Measurements from ENCODE around the gene CCDC171.

DNA sequence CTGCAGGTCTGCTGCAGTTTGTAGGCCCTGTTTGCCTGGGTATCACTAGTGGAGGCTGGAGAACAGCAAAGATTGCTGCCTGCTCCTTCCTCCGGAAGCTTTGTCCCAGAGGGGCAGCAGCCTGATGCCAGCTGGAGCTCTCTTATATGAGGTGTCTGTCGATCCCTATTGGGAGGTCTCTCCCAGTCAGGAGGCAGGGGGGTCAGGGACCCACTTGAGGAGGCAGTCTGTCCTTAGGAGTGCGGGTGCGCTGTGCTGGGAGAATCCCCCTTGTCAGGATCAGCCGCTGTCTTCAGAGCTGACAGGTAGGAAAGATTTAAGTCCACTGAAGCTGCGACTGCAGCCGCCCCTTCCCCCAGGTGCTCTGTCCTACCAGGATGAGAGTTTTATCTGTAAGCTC lies 64.9 kb downstream of the CCDC171 start:
- TF ChIP-seq, protein P1, sequence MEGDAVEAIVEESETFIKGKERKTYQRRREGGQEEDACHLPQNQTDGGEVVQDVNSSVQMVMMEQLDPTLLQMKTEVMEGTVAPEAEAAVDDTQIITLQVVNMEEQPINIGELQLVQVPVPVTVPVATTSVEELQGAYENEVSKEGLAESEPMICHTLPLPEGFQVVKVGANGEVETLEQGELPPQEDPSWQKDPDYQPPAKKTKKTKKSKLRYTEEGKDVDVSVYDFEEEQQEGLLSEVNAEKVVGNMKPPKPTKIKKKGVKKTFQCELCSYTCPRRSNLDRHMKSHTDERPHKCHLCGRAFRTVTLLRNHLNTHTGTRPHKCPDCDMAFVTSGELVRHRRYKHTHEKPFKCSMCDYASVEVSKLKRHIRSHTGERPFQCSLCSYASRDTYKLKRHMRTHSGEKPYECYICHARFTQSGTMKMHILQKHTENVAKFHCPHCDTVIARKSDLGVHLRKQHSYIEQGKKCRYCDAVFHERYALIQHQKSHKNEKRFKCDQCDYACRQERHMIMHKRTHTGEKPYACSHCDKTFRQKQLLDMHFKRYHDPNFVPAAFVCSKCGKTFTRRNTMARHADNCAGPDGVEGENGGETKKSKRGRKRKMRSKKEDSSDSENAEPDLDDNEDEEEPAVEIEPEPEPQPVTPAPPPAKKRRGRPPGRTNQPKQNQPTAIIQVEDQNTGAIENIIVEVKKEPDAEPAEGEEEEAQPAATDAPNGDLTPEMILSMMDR (conservative IDR thresholded peaks at IDR 0.05; ENCODE audit: low read depth in 2 of 2) = no peak
- TF ChIP-seq EZH2 (IDR thresholded peaks at IDR 0.05; ENCODE audit: low read depth, unreplicated experiment) (no peak), ZNF331 (CRISPR knock-in tag; IDR thresholded peaks at IDR 0.05; ENCODE audit: low read depth) (no peak), EZH2phosphoT487 (IDR thresholded peaks at IDR 0.05; ENCODE audit: unreplicated experiment) (no peak), NANOG (IDR thresholded peaks at IDR 0.05; ENCODE audit: borderline replicate concordance) (no peak), CREB1 (CRISPR knock-in tag; IDR thresholded peaks at IDR 0.05; ENCODE audit: low read depth) (no peak), POLR2AphosphoS5 (IDR thresholded peaks at IDR 0.05; ENCODE audit: low read depth) (no peak)
- TF ChIP-seq, protein P2, sequence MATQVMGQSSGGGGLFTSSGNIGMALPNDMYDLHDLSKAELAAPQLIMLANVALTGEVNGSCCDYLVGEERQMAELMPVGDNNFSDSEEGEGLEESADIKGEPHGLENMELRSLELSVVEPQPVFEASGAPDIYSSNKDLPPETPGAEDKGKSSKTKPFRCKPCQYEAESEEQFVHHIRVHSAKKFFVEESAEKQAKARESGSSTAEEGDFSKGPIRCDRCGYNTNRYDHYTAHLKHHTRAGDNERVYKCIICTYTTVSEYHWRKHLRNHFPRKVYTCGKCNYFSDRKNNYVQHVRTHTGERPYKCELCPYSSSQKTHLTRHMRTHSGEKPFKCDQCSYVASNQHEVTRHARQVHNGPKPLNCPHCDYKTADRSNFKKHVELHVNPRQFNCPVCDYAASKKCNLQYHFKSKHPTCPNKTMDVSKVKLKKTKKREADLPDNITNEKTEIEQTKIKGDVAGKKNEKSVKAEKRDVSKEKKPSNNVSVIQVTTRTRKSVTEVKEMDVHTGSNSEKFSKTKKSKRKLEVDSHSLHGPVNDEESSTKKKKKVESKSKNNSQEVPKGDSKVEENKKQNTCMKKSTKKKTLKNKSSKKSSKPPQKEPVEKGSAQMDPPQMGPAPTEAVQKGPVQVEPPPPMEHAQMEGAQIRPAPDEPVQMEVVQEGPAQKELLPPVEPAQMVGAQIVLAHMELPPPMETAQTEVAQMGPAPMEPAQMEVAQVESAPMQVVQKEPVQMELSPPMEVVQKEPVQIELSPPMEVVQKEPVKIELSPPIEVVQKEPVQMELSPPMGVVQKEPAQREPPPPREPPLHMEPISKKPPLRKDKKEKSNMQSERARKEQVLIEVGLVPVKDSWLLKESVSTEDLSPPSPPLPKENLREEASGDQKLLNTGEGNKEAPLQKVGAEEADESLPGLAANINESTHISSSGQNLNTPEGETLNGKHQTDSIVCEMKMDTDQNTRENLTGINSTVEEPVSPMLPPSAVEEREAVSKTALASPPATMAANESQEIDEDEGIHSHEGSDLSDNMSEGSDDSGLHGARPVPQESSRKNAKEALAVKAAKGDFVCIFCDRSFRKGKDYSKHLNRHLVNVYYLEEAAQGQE (IDR thresholded peaks at IDR 0.05; ENCODE audit: unreplicated experiment) = no peak

Data from GM23338 (cell line).